ENCODE data around the gene ADAM12. TPM values are rescaled to one million over a fixed set of nuclear protein-coding genes. Genes with fewer than 3 reads are reported as not detected.

Gene ADAM12
- polyA plus RNA-seq, 1 donor from 2014 or later, result 0.09 TPM

GRCh38 chr10:126080879-126081411 lies 307.3 kb downstream of the ADAM12 start:
- Histone ChIP-seq H3K9me2 (ENCODE audit: insufficient read depth, low read length) (no peaks in the 10 kb centered on the region), H3K4me3 (ENCODE audit: low read length) (no peak overlapping the region), H3K79me2 (replicated peaks; ENCODE audit: insufficient read depth, low read length) (no peaks in the 10 kb centered on the region), H3K4me2 (ENCODE audit: low read length) (no peak overlapping the region), H4K20me1 (ENCODE audit: insufficient read depth) (no peaks in the 10 kb centered on the region), H2AFZ (ENCODE audit: low read depth, low read length) (no peak overlapping the region), H3K9me3 (ENCODE audit: low read length) (no peaks in the 10 kb centered on the region), H3K27me3 (ENCODE audit: insufficient read depth, low read depth, low read length) (no peaks in the 10 kb centered on the region), H3K36me3 (ENCODE audit: insufficient read depth, low read length) (no peaks in the 10 kb centered on the region), H3F3A (ENCODE audit: insufficient read depth, low read length, poor library complexity, severe bottlenecking) (no peaks in the 10 kb centered on the region), H3K27ac (ENCODE audit: low read length) (no peak overlapping the region), H3K9ac (ENCODE audit: low read length) (no peak overlapping the region)
- TF ChIP-seq EZH2 (IDR thresholded peaks at IDR 0.05; ENCODE audit: borderline replicate concordance, insufficient read depth, low read length, poor library complexity, severe bottlenecking), result no peak
- no peak for TF ChIP-seq MXI1 (conservative IDR thresholded peaks at IDR 0.05; ENCODE audit: poor library complexity, severe bottlenecking)
- TF ChIP-seq SMC3 (conservative IDR thresholded peaks at IDR 0.05; ENCODE audit: poor library complexity), result no peak
- no peak for TF ChIP-seq POLR2AphosphoS5 (IDR thresholded peaks at IDR 0.05)
- no peak for TF ChIP-seq EP300 (conservative IDR thresholded peaks at IDR 0.05; ENCODE audit: poor library complexity, severe bottlenecking)
- TF ChIP-seq REST (IDR thresholded peaks at IDR 0.05; ENCODE audit: borderline replicate concordance), result no peak
- no peak for TF ChIP-seq TAF1 (IDR thresholded peaks at IDR 0.05; ENCODE audit: low read depth)
- no peak for TF ChIP-seq RAD21 (conservative IDR thresholded peaks at IDR 0.05)
- TF ChIP-seq, protein P1, sequence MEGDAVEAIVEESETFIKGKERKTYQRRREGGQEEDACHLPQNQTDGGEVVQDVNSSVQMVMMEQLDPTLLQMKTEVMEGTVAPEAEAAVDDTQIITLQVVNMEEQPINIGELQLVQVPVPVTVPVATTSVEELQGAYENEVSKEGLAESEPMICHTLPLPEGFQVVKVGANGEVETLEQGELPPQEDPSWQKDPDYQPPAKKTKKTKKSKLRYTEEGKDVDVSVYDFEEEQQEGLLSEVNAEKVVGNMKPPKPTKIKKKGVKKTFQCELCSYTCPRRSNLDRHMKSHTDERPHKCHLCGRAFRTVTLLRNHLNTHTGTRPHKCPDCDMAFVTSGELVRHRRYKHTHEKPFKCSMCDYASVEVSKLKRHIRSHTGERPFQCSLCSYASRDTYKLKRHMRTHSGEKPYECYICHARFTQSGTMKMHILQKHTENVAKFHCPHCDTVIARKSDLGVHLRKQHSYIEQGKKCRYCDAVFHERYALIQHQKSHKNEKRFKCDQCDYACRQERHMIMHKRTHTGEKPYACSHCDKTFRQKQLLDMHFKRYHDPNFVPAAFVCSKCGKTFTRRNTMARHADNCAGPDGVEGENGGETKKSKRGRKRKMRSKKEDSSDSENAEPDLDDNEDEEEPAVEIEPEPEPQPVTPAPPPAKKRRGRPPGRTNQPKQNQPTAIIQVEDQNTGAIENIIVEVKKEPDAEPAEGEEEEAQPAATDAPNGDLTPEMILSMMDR (IDR thresholded peaks at IDR 0.05; ENCODE audit: poor library complexity, severe bottlenecking), result no peak

DNA sequence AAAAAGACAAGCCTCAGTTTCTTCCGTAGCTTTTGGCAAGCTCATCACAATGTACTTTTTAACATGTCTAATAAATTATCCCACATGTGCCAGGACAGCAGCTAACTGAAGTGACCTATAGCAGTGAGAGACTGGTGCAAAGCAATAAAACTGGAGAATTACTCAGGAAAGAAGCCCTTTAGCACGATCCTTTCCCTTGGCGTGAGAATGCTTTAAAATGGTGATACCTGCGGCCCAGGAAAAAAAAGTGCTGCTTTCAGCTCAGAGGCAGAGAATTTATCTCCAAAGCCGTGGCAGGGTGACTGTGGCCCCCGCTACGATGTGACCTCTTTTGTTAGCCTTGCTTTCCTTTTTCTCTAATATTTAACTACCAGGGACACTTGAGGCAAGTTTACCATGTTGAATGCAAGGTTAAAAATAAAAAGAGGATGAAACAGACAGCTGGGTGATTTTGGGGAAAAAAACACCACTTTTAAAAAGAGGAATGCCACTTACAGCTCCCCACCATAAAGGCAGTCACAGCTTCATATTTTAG lies 307.9 kb downstream of the ADAM12 start:
- no peak for TF ChIP-seq REST (IDR thresholded peaks at IDR 0.05; ENCODE audit: borderline replicate concordance)

More for the DNA sequence above, 307.9 kb downstream of the ADAM12 start:
- H3K4me3 ChIP-seq (ENCODE audit: low read length), result no peak overlapping the region
- H3K4me2 ChIP-seq (ENCODE audit: low read length), result no peak overlapping the region
- H3K9ac ChIP-seq (ENCODE audit: low read length), result no peak overlapping the region
- no peaks in the 10 kb centered on the region for H3K9me2 ChIP-seq (ENCODE audit: insufficient read depth, low read length)
- H3K36me3 ChIP-seq (ENCODE audit: insufficient read depth, low read length), result no peaks in the 10 kb centered on the region
- H4K20me1 ChIP-seq (ENCODE audit: insufficient read depth), result no peaks in the 10 kb centered on the region
- no peak overlapping the region for H2AFZ ChIP-seq (ENCODE audit: low read depth, low read length)
- no peak overlapping the region for H3K27ac ChIP-seq (ENCODE audit: low read length)
- no peaks in the 10 kb centered on the region for H3K27me3 ChIP-seq (ENCODE audit: insufficient read depth, low read depth, low read length)
- no peaks in the 10 kb centered on the region for H3F3A ChIP-seq (ENCODE audit: insufficient read depth, low read length, poor library complexity, severe bottlenecking)
- H3K79me2 ChIP-seq (replicated peaks; ENCODE audit: insufficient read depth, low read length), result no peaks in the 10 kb centered on the region
- H3K9me3 ChIP-seq (ENCODE audit: low read length), result no peaks in the 10 kb centered on the region
